Endothelial cell of hepatic sinusoid (primary cell): ENCODE results near the gene SGTB.

Experiments used
- in situ Hi-C: cut with HindIII; loops from 2 replicates; pipeline ENCODE4 v1.10.0; 2017; ENCODE audit warnings: low sequenced_read_pairs

The SGTB gene

GRCh38 chr5:65721720-65722574, at the start of gene SGTB, which contains the start of gene NLN:
Gene SGTB, minus strand, starts transcription at chr5:65722109. Its CDS starts 1,302 bp downstream, at chr5:65720807.
Gene NLN, plus strand, starts transcription at chr5:65722205. Its CDS starts 169 bp downstream, at chr5:65722374.
- in situ Hi-C loops, result loop anchor here (5.0 kb wide), 1 partner anchor 40 kb away; no protein-coding TSS in a partner anchor

GRCh38 chr5:65771266-65771665, 49.4 kb upstream of the SGTB start:
- in situ Hi-C loops, result loop anchor here (5.0 kb wide), 1 partner anchor 91 kb away; no protein-coding TSS in a partner anchor

GRCh38 chr5:65769539-65769938, 47.6 kb upstream of the SGTB start:
- in situ Hi-C loops, result no loop called here

GRCh38 chr5:65768723-65769346, 46.9 kb upstream of the SGTB start:
- in situ Hi-C loops, result no loop called here

GRCh38 chr5:65767565-65767964, 45.7 kb upstream of the SGTB start:
- in situ Hi-C loops, result no loop called here

GRCh38 chr5:65766781-65767180, 44.9 kb upstream of the SGTB start:
- in situ Hi-C loops, result no loop called here

- in situ Hi-C loops, result no loop called here
Observed at GRCh38 chr5:65766175-65766574, 44.3 kb upstream of the SGTB start.

- in situ Hi-C loops, result no loop called here
Observed at GRCh38 chr5:65765582-65765981, 43.7 kb upstream of the SGTB start.

GRCh38 chr5:65762234-65762633, 40.3 kb upstream of the SGTB start:
- in situ Hi-C loops, result no loop called here

- in situ Hi-C loops, result no loop called here
Observed at GRCh38 chr5:65760504-65761275, 38.8 kb upstream of the SGTB start.

- in situ Hi-C loops, result loop anchor here (5.0 kb wide), 1 partner anchor 59 kb away; no protein-coding TSS in a partner anchor
Observed at GRCh38 chr5:65758546-65759144, 36.7 kb upstream of the SGTB start.

GRCh38 chr5:65753189-65753588, 31.3 kb upstream of the SGTB start:
- in situ Hi-C loops, result no loop called here

- in situ Hi-C loops, result no loop called here
Observed at GRCh38 chr5:65750938-65751337, 29.0 kb upstream of the SGTB start.

- in situ Hi-C loops, result no loop called here
Observed at GRCh38 chr5:65749956-65750355, 28.0 kb upstream of the SGTB start.

- in situ Hi-C loops, result no loop called here
Observed at GRCh38 chr5:65749221-65749844, 27.4 kb upstream of the SGTB start.

GRCh38 chr5:65742565-65743231, 20.8 kb upstream of the SGTB start:
- in situ Hi-C loops, result no loop called here

GRCh38 chr5:65739162-65739561, 17.3 kb upstream of the SGTB start:
- in situ Hi-C loops, result no loop called here

- in situ Hi-C loops, result no loop called here
Observed at GRCh38 chr5:65738305-65738704, 16.4 kb upstream of the SGTB start.

- in situ Hi-C loops, result no loop called here
Observed at GRCh38 chr5:65737842-65738241, 15.9 kb upstream of the SGTB start.

- in situ Hi-C loops, result no loop called here
Observed at GRCh38 chr5:65736011-65736410, 14.1 kb upstream of the SGTB start.
